NCI-H1417 treated with DMSO at 0.1 percent for 48 hours (cell line): ENCODE data around the gene PPP1R37.
A peak's percentile ranks its signal among the peaks of the same experiment; 100 is the strongest.

Experiments
- DNase-seq: peaks from one replicate; lab custom pipeline; 2025; lab: John Stamatoyannopoulos, UW

Gene PPP1R37

GRCh38 chr19:45138303-45138751, 45.3 kb downstream of the PPP1R37 start:
- no peak for DNase-seq

- DNase-seq = no peak
Observed at GRCh38 chr19:45139286-45140143, 46.5 kb downstream of the PPP1R37 start.

DNA sequence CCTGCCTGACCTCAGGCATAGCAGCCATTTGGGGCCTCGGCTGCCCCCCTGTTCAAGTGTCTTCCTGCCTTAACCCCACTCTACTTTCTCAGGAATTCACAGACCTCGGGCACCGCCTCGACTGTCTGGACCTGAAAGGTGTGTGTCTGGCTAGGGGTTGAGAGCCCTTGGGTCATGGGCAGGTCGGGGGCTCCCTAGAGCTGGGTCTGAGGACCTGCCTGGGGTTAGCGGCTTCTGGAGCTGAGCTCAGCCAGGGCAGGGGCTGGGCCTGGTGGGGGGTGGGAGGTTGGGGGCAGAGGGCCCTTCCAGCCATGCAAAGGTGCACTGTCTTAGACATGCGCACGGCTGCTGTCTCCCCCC, 47.1 kb downstream of the PPP1R37 start:
- DNase-seq = no peak

DNA sequence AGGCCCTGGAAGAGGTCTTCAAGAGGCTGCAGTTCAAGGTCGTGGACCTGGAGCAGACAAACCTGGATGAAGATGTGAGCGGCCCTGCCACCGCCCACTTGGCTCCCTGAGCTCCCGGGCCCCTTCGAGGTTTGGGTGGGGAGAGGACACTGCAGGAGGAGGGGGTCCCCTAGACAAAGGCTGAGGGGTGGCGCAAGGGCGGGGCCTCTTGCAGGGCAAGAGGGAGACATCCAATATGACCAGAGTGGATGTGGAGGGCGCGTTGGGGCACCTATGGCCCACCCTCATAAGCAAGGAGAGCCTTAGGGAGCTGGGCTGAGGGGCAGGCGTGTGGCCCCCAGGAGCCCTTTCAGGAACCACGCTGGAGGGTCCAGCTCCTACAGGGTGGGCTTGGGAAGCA, 47.6 kb downstream of the PPP1R37 start:
- no peak for DNase-seq

GRCh38 chr19:45141203-45141900, 48.4 kb downstream of the PPP1R37 start:
- no peak for DNase-seq

GRCh38 chr19:45142016-45142725, 49.2 kb downstream of the PPP1R37 start:
- DNase-seq = no peak

GRCh38 chr19:45142726-45143110, 49.7 kb downstream of the PPP1R37 start:
- no peak for DNase-seq

- DNase-seq = no peak
Observed at GRCh38 chr19:45144431-45145269, 51.7 kb downstream of the PPP1R37 start.

GRCh38 chr19:45145270-45146189, 52.6 kb downstream of the PPP1R37 start:
- DNase-seq = no peak

DNA sequence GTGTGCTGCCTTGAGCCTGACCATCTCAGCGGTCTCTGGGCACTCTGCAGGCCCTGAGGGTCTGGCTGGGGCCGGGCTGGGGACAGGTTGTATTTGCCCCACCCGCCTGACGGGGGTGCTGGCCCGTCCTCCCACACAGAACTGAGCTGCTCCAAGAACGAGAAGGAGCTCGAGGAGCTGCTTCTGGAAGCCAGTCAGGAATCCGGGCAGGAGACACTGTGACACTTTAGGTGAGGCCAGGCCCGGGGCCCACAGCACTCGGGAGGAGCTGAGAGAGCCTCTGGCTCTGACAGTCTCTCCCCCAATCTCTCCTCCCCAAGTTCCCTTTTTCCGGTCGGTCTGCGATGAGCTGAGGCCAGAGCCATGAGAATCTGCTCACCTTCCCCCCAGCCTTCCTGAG, 53.3 kb downstream of the PPP1R37 start:
- DNase-seq = no peak

- DNase-seq = no peak
Observed at GRCh38 chr19:45146741-45147205, 53.8 kb downstream of the PPP1R37 start.

DNA sequence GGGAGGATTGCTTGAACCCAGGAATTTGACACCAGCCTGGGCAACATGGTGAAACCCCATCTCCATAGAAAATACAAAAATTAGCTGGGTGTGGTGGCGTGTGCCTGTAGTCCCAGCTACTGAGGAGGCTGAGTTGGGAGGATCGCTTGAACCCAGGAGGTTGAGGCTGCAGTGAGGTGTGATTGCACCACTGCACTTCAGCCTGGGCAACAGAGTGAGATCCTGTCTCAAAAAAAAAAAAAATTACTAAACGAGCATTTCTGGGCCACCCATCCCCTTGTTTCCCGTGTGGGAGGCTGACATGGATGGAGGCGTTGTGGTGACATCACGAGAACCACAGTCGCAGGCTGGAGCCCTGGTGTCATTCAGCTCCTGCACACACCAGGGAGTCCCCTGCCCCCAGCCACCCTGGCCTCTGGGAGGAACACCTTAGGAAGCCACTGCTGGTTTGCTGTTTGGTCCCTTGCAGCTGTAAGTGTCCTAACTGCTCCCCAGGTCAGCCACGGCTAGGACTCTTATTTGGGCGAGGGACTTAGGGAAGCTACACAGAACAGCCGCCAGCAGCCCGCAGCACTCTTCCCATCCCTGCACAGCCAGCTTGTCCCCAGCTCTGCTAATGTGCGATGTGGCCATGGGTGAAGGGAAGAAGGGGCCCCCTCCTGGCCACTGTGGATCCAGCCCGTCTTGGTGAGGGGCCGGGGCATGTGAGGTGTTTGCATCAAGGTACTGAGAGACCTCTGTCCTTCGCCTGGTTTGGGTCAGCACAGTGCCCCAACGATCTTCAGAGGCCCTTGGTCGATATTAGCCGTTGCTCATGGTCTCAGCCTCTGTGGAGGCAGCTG, 55.1 kb downstream of the PPP1R37 start:
- DNase-seq = no peak

DNA sequence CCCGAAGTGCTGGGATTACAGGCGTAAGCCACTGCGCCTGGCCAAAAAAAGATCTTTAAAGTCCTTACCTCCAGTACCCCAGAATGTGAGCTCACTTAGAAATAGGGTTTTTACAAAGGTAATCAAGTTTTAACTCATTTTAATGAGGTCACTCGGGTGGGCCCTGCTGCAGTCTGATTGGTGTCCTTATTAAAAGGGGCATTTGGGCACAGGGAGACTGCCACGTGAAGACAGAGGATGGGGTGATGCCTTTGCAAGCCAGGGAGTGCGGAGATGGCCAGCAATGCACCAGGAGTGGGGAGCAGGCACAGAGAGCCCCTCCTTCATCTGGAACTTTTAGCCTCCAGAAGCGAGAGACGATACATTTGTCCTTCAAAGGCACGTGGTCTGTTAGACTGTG, 56.1 kb downstream of the PPP1R37 start:
- no peak for DNase-seq

GRCh38 chr19:45150180-45150579, 57.2 kb downstream of the PPP1R37 start:
- DNase-seq = no peak

- no peak for DNase-seq
Observed at GRCh38 chr19:45150751-45151281, 57.8 kb downstream of the PPP1R37 start.

- DNase-seq = no peak
Observed at GRCh38 chr19:45151320-45151719, 58.3 kb downstream of the PPP1R37 start.

GRCh38 chr19:45151821-45152503, 59.0 kb downstream of the PPP1R37 start:
- no peak for DNase-seq

DNA sequence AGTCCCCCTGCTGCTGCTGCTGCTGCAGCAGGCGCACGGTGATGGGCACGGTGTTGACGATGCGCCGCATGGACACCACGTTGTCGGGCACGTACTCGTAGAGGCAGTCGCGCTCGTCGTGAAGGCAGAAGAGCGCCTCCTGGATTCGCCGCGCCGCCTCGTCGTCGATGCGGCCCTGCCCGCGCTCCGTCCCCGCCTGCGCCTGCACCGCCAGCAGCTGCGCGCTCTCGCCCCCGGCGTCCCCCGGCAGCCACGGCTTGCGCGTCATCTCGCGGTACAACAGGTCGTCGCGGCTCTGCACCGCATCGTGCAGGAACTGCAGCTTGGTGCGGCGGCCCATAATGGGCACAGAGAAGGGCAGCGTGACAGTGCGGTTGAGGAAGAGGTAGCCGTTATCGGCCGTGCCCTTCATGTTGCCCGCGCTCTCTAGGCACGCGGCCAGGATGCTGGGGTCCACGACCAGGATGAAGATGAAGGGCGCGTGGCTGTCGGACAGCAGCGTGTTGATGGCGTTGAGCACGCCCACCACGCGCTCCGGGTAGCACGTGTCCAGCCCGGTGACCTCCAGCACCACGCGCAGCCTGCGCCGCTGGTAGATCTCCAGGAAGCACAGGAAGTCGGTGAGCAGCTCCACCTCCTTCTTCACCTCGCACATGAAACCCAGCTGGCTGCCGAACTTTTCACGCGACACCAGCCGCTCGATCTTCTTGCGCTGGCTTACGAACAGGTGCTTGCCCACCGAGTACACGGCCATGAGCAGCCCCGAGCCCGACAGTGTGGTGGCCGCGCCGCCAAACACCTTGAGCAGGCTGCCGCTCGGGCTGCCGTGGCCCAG, 59.7 kb downstream of the PPP1R37 start:
- peak; percentile 28 for DNase-seq
